Activated CD4-positive, alpha-beta memory T cell treated with anti-CD3 and anti-CD28 coated beads, Interleukin-2, amount 10 ng/mL, durations not matched to agents 7 days and 5 days (primary cell): Measurements from ENCODE around the gene RNASEL. TPM values are rescaled to one million over a fixed set of nuclear protein-coding genes. Genes with fewer than 3 reads are reported as not detected.
A peak's percentile ranks its signal among the peaks of the same experiment; 100 is the strongest.

Experiments used
- CTCF ChIA-PET: fragments of 350-600 bp; sonication (Branson Sonifier 250); formaldehyde crosslinking; loops from one replicate; lab custom pipeline; 2021; ENCODE audit warnings: antibody characterized with exemption, inconsistent platforms; lab: Charles Lee
- POLR2A ChIA-PET: fragments of 350-600 bp; sonication (Branson Sonifier 250); formaldehyde crosslinking; loops from one replicate; lab custom pipeline; 2021; ENCODE audit warnings: antibody characterized with exemption; lab: Charles Lee
- DNase-seq: peaks from one replicate; pipeline ENCODE4 v3.0.0-alpha.2; 2020
- H3K27ac Mint-ChIP-seq: one replicate; pipeline ENCODE4 v1.8.0; 2021; ENCODE audit warnings: mild to moderate bottlenecking, mixed read lengths
- H3K27me3 Mint-ChIP-seq: one replicate; pipeline ENCODE4 v1.8.0; 2021; ENCODE audit warnings: mixed read lengths
- H3K36me3 Mint-ChIP-seq: one replicate; pipeline ENCODE4 v1.8.0; 2021; ENCODE audit warnings: low read depth, mixed read lengths
- H3K4me1 Mint-ChIP-seq: one replicate; pipeline ENCODE4 v1.8.0; 2021; ENCODE audit warnings: mixed read lengths
- H3K4me3 Mint-ChIP-seq: one replicate; pipeline ENCODE4 v1.8.0; 2021; ENCODE audit warnings: mild to moderate bottlenecking, mixed read lengths
- H3K9me3 Mint-ChIP-seq: one replicate; pipeline ENCODE4 v1.8.0; 2021; ENCODE audit warnings: mixed read lengths
- total RNA-seq, 2 experiments: library from RNA; stranded (reverse); gene quantifications; one replicate each; pipeline ENCODE4 v1.2.3, GENCODE V29; 2021

The RNASEL gene
- total RNA-seq, 2 experiments from 2014 or later: 8.4 to 8.8 TPM

GRCh38 chr1:182595641-182596240 lies 6.7 kb upstream of the RNASEL start:
- Mint-ChIP-seq H3K4me3 (no peak overlapping the region), H3K9me3 (no peaks in the 10 kb centered on the region), H3K4me1 (peaks cover 4% of the 10 kb centered on the region), H3K27me3 (peaks cover 15% of the 10 kb centered on the region), H3K27ac (no peak overlapping the region), H3K36me3 (peaks cover 9% of the 10 kb centered on the region)
- ChIA-PET CTCF (interaction anchor here (0.5 to 14.2 kb wide), 31 partner anchors 7 to 1116 kb away, joined by 3 to 531 read pairs (median 4); partner anchors contain the start of genes NPL, RGS16 and RNASEL), POLR2A (interaction anchor here (1.3 to 2.4 kb wide), 4 partner anchors 7 to 192 kb away, joined by 4 to 9 read pairs (median 6); no protein-coding TSS in a partner anchor)
- peak; percentile 68 for DNase-seq

GRCh38 chr1:182589931-182590330 lies 875 bp upstream of the RNASEL start:
- ChIA-PET POLR2A (interaction anchor here (1.3 to 2.6 kb wide), 3 partner anchors 12 to 17 kb away, joined by 9 to 10 read pairs (median 9); no protein-coding TSS in a partner anchor), CTCF (interaction anchor here (1.1 to 5.2 kb wide), 5 partner anchors 8 to 505 kb away, joined by 3 to 49 read pairs (median 24); no protein-coding TSS in a partner anchor)
- Mint-ChIP-seq H3K27me3 (peaks cover 11% of the 10 kb centered on the region), H3K9me3 (peaks cover 2% of the 10 kb centered on the region), H3K27ac (peak overlapping the region; percentile 94), H3K36me3 (peaks cover 16% of the 10 kb centered on the region), H3K4me3 (peak overlapping the region; percentile 94), H3K4me1 (peaks cover 29% of the 10 kb centered on the region)
- no peak for DNase-seq

GRCh38 chr1:182589520-182589919 lies 464 bp upstream of the RNASEL start:
- H3K9me3 Mint-ChIP-seq: peaks cover 2% of the 10 kb centered on the region
- H3K4me3 Mint-ChIP-seq: peak overlapping the region; percentile 94
- peaks cover 29% of the 10 kb centered on the region for H3K4me1 Mint-ChIP-seq
- ChIA-PET CTCF (interaction anchor here (1.1 to 5.2 kb wide), 5 partner anchors 8 to 505 kb away, joined by 3 to 49 read pairs (median 24); no protein-coding TSS in a partner anchor), POLR2A (interaction anchor here (1.0 to 2.6 kb wide), 7 partner anchors 9 to 200 kb away, joined by 3 to 12 read pairs (median 9); partner anchors contain the start of gene NPL)
- H3K27ac Mint-ChIP-seq: peak overlapping the region; percentile 94
- H3K27me3 Mint-ChIP-seq: peaks cover 9% of the 10 kb centered on the region
- peaks cover 16% of the 10 kb centered on the region for H3K36me3 Mint-ChIP-seq
- DNase-seq: no peak

GRCh38 chr1:182587666-182588499 lies 1.2 kb downstream of the RNASEL start:
- CTCF ChIA-PET: interaction anchor here (0.8 to 5.2 kb wide), 10 partner anchors 10 to 252 kb away, joined by 3 to 49 read pairs (median 4); no protein-coding TSS in a partner anchor
- Mint-ChIP-seq H3K9me3 (peaks cover 2% of the 10 kb centered on the region), H3K4me1 (peaks cover 34% of the 10 kb centered on the region), H3K27ac (peak overlapping the region; percentile 94), H3K36me3 (peaks cover 27% of the 10 kb centered on the region), H3K27me3 (no peaks in the 10 kb centered on the region), H3K4me3 (peak overlapping the region; percentile 94)
- POLR2A ChIA-PET: interaction anchor here (0.7 to 2.6 kb wide), 7 partner anchors 11 to 506 kb away, joined by 3 to 13 read pairs (median 9); partner anchors contain the start of genes DHX9 and NPL
- DNase-seq: no peak

GRCh38 chr1:182587093-182587492 lies 2.0 kb downstream of the RNASEL start:
- no peak for DNase-seq
- Mint-ChIP-seq H3K4me1 (peaks cover 34% of the 10 kb centered on the region), H3K4me3 (no peak overlapping the region), H3K36me3 (peaks cover 33% of the 10 kb centered on the region), H3K27ac (no peak overlapping the region), H3K27me3 (no peaks in the 10 kb centered on the region), H3K9me3 (peaks cover 2% of the 10 kb centered on the region)
- POLR2A ChIA-PET: no interaction called here
- CTCF ChIA-PET: interaction anchor here (3.9 to 5.2 kb wide), 3 partner anchors 10 to 196 kb away, joined by 24 to 49 read pairs (median 31); no protein-coding TSS in a partner anchor

GRCh38 chr1:182586380-182586779 lies 2.7 kb downstream of the RNASEL start:
- Mint-ChIP-seq H3K27me3 (no peaks in the 10 kb centered on the region), H3K4me3 (no peak overlapping the region), H3K9me3 (peaks cover 2% of the 10 kb centered on the region), H3K4me1 (peaks cover 34% of the 10 kb centered on the region), H3K36me3 (peaks cover 36% of the 10 kb centered on the region), H3K27ac (no peak overlapping the region)
- CTCF ChIA-PET: interaction anchor here (3.9 to 5.2 kb wide), 3 partner anchors 11 to 197 kb away, joined by 24 to 49 read pairs (median 31); no protein-coding TSS in a partner anchor
- no peak for DNase-seq
- POLR2A ChIA-PET: no interaction called here

GRCh38 chr1:182584746-182585145 lies 4.3 kb downstream of the RNASEL start:
- Mint-ChIP-seq H3K27me3 (no peaks in the 10 kb centered on the region), H3K4me1 (peaks cover 32% of the 10 kb centered on the region), H3K36me3 (peaks cover 50% of the 10 kb centered on the region), H3K27ac (no peak overlapping the region), H3K4me3 (no peak overlapping the region), H3K9me3 (peaks cover 2% of the 10 kb centered on the region)
- DNase-seq: no peak
- ChIA-PET POLR2A (no interaction called here), CTCF (interaction anchor here (2.2 kb wide), 1 partner anchor 11 kb away, joined by 7 read pairs; no protein-coding TSS in a partner anchor)

- peaks cover 9% of the 10 kb centered on the region for H3K4me1 Mint-ChIP-seq
- H3K4me3 Mint-ChIP-seq: no peak overlapping the region
- H3K36me3 Mint-ChIP-seq: peaks cover 61% of the 10 kb centered on the region
- no peak overlapping the region for H3K27ac Mint-ChIP-seq
- ChIA-PET CTCF (no interaction called here), POLR2A (no interaction called here)
- H3K27me3 Mint-ChIP-seq: no peaks in the 10 kb centered on the region
- DNase-seq: no peak
- no peaks in the 10 kb centered on the region for H3K9me3 Mint-ChIP-seq
These were observed 8.3 kb downstream of the RNASEL start for GRCh38 chr1:182580736-182581135.

GRCh38 chr1:182575540-182576149 lies 13.4 kb downstream of the RNASEL start:
- Mint-ChIP-seq H3K4me1 (no peaks in the 10 kb centered on the region), H3K9me3 (no peaks in the 10 kb centered on the region), H3K27ac (no peak overlapping the region), H3K4me3 (no peak overlapping the region), H3K27me3 (no peaks in the 10 kb centered on the region), H3K36me3 (peaks cover 37% of the 10 kb centered on the region)
- ChIA-PET CTCF (no interaction called here), POLR2A (no interaction called here)
- no peak for DNase-seq

- H3K27me3 Mint-ChIP-seq: no peaks in the 10 kb centered on the region
- peaks cover 23% of the 10 kb centered on the region for H3K36me3 Mint-ChIP-seq
- ChIA-PET CTCF (interaction anchor here (1.2 kb wide), 1 partner anchor 489 kb away, joined by 3 read pairs; no protein-coding TSS in a partner anchor), POLR2A (no interaction called here)
- DNase-seq: no peak
- H3K27ac Mint-ChIP-seq: no peak overlapping the region
- no peaks in the 10 kb centered on the region for H3K9me3 Mint-ChIP-seq
- no peaks in the 10 kb centered on the region for H3K4me1 Mint-ChIP-seq
- H3K4me3 Mint-ChIP-seq: no peak overlapping the region
These were observed 14.9 kb downstream of the RNASEL start for GRCh38 chr1:182574156-182574555.

- DNase-seq: no peak
- Mint-ChIP-seq H3K4me1 (no peaks in the 10 kb centered on the region), H3K9me3 (no peaks in the 10 kb centered on the region), H3K27ac (no peak overlapping the region), H3K27me3 (peaks cover under 1% of the 10 kb centered on the region), H3K4me3 (no peak overlapping the region), H3K36me3 (peaks cover 4% of the 10 kb centered on the region)
- ChIA-PET POLR2A (no interaction called here), CTCF (no interaction called here)
These were observed 18.5 kb downstream of the RNASEL start for GRCh38 chr1:182570611-182570970.

GRCh38 chr1:182569939-182570610 lies 19.0 kb downstream of the RNASEL start:
- no peak overlapping the region for H3K27ac Mint-ChIP-seq
- no peaks in the 10 kb centered on the region for H3K9me3 Mint-ChIP-seq
- H3K4me3 Mint-ChIP-seq: no peak overlapping the region
- no peak for DNase-seq
- ChIA-PET POLR2A (no interaction called here), CTCF (no interaction called here)
- peaks cover 1% of the 10 kb centered on the region for H3K4me1 Mint-ChIP-seq
- H3K27me3 Mint-ChIP-seq: peaks cover 6% of the 10 kb centered on the region
- H3K36me3 Mint-ChIP-seq: no peaks in the 10 kb centered on the region
